Inflammatory macrophage (primary cell): Measurements from ENCODE around the gene CCL19.

Experiments
- DNase-seq, 2 donors: peaks; one replicate each; pipeline ENCODE4 v3.0.0-alpha.2; 2020 to 2022

CCL19 gene

DNA sequence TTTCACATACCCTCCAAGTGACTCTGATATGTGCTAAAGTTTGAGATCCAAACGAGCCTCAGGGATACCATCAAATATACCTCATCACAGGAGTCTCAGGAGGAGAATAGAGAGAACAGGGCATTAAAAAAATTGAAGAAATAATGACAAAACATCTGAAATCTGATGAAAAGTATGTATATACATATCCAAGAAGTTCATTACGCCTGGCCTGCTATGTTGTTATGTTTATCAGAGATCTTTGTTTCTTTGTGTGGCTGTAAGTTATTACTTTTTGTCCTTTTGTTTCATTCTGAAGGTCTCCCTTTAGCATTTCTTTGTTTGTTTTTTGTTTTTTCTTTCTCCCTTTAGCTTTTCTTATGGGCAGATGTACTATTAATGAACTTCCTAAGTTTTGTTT, 2.5 kb upstream of the CCL19 start:
- no peak for DNase-seq

DNA sequence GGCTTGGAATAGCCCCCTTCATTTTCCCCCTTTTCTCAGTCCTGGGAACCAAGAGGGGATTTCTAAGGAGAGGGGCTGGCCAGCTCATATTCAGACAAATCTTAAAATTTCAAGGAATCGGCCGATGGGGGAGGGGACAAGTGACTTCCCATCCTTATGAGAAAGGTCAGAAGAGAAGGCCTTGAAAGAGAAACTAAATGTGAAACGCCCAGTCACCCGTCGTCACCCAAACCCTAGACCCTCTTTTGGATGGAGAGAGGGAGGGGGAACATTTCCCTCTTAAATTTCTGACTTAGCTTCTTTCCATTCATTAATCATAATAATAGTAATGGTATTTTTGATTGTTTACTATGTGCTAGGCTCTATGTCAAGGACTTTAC, 850 bp upstream of the CCL19 start:
- no peak for DNase-seq

DNA sequence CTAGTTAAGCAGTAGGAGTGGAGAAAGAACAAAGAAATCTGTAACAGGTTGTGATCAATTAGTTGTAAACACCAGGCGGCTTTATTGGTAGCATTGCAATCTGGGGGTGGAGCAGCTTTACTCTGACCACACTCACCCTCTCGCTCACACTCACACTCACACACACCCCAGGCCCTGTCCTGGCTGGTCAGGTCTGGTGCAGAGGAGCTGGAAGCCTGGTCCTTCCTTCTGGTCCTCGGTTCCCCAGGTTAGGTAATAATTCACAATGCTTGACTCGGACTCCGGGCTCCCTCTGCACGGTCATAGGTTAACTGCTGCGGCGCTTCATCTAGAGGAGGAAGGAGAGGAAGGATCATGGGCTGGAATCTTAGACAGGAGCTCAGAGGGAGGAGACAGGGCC, 1.6 kb downstream of the CCL19 start:
- no peak for DNase-seq

DNA sequence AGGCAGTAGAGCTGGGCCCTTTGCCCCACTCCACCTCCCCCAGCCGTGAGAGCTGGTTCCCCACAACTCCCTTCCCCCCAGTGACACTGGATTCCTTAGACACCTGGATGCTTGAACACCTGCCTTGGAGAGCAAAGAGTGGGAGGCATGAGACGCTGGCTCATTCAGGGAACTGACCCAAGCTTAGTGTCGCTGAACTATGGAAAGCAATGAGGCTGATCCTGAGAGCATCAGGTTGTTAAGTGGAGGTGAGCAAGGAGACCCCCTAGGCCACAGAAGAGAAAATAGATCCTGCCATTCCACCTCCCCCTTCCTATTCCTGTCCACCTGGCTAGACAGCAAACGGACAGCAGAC, 2.0 kb downstream of the CCL19 start:
- no peak for DNase-seq

GRCh38 chr9:34688329-34689115, 2.6 kb downstream of the CCL19 start:
- DNase-seq: no peak

DNA sequence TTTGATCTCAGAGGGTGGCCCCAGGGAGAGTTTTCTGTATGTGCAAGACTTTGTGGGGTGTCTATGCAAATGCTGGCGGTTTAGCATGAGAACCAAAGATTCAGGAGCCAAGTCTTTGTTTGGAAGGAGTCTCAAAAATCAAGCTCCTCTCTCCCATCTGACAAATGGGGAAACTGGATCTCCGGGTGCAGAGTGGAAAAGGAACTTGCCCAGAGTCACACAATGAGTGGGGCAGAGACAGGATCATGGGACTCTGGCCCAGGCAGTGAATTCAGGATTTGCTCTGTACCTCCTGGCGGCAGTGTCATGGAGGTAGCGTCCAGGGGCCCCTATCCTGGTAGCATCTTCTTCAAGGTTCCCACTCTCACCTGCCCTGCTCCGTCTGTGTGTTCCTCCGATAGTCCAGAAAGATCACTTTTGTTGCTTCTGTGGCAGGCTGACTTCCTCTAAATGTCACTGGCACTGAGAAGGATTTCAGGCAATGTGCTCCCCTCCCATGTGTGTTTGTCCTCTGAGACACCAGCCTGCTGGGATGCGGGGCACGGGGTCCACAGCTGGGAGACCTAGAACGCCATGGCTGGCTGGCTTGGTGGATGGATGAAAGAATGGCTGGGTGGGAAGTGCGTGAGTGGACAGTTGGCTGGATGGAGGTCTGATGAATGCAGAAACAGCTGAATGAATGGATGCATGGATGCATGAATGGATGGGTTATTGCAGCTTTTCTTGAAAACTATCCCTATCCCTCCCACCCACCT, 3.6 kb downstream of the CCL19 start:
- DNase-seq: peak; percentile 39 to 60

DNA sequence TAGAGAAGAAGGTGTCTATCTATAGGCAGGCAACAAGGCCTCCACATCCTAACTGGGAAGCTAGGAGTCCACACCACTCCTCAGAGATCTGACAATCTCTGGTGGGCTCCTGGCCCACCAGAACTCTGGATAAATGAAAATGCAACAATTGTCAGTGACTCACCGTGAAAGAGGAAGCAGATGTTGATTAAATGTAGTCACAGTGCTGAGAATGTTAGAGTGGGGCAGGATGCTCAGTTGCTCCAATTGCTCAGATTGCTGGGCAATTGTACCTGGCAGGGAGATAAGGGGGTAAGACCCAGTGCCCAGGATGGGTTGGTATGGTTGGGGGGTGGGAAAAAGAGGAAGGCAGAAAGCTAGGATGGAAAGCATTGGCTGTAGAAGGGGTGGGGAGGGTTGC, 4.3 kb downstream of the CCL19 start:
- DNase-seq: peak; percentile 25 to 30

DNA sequence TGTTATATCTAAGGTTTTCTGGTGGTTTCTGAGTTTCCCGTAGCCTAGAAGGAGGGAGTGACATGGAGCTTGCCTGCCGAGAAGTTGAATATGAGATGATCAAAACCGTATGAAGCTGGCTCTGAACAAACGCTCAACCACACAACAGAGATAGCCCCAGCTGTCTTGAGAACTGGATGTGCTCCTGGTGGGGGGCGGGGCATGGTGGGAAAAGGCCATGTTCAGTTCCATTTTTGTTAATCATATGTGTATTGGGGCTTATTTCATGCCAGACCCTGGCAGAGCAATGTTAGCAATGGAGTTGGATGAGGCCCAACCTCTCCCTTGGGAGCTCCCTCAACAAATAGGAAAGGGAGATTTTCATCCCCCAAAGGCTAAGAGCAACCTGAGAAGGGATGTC, 4.8 kb downstream of the CCL19 start:
- no peak for DNase-seq

GRCh38 chr9:34685591-34685990, 5.5 kb downstream of the CCL19 start:
- no peak for DNase-seq

- no peak for DNase-seq
These were observed 6.3 kb downstream of the CCL19 start for GRCh38 chr9:34684816-34685215.

- no peak for DNase-seq
These were observed 6.9 kb downstream of the CCL19 start for GRCh38 chr9:34684145-34684544.

- DNase-seq: no peak
These were observed 15.2 kb downstream of the CCL19 start for GRCh38 chr9:34675869-34676268.

DNA sequence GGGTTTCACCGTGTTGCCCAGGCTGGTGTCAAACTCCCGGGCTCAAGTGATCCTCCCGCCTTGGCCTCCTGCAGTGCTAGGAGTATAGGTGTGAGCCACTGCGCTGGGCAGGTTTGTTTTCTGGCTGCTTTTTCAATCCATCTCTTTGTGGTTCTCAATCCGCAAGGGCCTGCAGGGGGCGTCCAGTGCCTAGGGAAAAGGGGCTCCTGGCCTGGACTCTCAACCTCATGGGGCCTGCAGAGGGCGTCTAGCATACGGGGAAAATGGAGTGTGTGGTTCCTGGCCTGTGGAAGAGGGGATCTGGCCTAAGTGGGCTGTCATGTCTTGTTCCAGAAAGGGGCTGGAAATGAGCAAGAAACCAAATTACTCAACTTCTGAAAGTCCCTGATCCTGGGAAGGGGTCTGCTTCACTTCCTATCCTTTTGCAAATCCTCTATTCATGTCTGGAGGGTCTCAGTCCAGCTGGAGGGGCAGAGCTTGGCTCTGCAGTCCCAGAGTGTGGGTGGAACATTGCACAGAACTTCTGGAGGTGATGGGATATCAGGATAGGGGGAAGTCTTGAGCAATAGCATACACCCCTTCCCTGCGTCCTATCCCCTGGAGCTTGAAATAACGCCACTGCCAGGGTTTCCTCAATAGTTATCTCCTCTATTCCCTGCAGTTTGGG, 15.9 kb downstream of the CCL19 start:
- peak; percentile 70 to 82 for DNase-seq

DNA sequence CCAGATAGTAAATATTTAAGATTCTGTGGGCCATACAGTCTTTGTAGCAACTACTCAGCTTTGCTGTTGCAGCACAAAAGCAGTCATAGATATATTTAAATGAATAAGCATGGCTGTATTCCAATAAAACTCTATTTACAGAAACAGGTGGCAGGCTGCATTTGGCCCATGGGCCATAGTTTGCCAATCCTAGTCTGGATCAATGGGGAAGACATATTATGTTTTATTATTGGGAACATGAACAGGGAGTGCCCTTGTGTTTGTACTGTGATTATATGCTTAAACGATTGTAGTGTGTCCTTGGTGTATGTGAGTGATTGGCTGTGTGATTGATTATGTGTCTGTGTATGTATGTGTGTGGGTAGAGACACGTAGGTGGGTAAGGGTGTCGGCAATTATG, 16.6 kb downstream of the CCL19 start:
- DNase-seq: no peak

GRCh38 chr9:34671307-34671706, 19.8 kb downstream of the CCL19 start:
- no peak for DNase-seq

- DNase-seq: no peak
These were observed 21.1 kb downstream of the CCL19 start for GRCh38 chr9:34669809-34670562.

- peak; percentile 84 to 94 for DNase-seq
These were observed 25.5 kb downstream of the CCL19 start for GRCh38 chr9:34665381-34666250.

DNA sequence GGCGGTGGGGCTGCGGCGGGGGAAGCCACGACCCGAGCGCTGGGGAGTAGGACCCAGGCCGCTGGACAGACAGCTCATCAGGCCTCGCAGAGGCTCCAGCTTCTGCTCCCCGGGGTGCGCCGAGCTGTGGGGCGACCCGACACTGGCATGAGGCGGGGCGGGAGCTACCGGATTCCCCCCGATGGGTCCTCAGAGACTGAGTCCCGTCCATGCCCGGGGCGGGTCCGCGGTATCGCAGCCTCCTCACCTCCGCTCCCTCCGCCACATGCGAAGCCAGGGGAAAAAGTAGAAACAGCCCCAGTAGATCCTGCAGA, 26.1 kb downstream of the CCL19 start:
- DNase-seq: no peak

- DNase-seq: peak; percentile 79 to 86
These were observed 26.6 kb downstream of the CCL19 start for GRCh38 chr9:34664281-34665066.

DNA sequence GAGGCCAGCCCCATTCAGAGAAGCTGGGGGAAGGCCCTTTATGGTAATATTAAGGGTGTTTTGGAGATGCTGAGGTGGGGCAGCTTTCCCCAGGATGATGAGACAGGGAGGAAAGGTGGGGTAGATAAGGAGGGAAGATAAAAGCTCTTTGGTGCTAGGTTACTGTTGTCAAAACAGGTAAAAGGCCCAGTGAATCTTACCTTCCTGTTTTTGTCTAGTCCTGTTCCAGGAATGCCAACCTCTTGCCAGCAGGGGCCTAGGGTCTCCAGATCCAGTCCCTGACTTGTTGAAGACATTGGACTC, 27.8 kb downstream of the CCL19 start:
- no peak for DNase-seq

- DNase-seq: no peak
These were observed 28.4 kb downstream of the CCL19 start, which contains the start of gene CCL27 for GRCh38 chr9:34662526-34663302. TSS of gene CCL27 (minus strand) at chr9:34662657. CDS start at chr9:34662633, 24 bp downstream.
